ENCODE results near the gene SETDB2.

Gene SETDB2

GRCh38 chr13:49443704-49444523 lies at the start of gene SETDB2, which contains the start of gene CAB39L:
Gene SETDB2, plus strand, starts transcription at chr13:49444274. Its CDS starts 7,620 bp downstream, at chr13:49451894.
Gene CAB39L, minus strand, starts transcription at chr13:49444064. Its CDS starts 61,154 bp downstream, at chr13:49382910.
- DNase-seq = peak; percentile 93

- DNase-seq = no peak
Measured at GRCh38 chr13:49395451-49395865, 48.6 kb upstream of the SETDB2 start.

GRCh38 chr13:49395878-49396380 lies 48.1 kb upstream of the SETDB2 start:
- no peak for DNase-seq

- no peak for DNase-seq
Measured at GRCh38 chr13:49399801-49400472, 44.1 kb upstream of the SETDB2 start.

- no peak for DNase-seq
Measured at GRCh38 chr13:49400755-49401659, 43.1 kb upstream of the SETDB2 start.

GRCh38 chr13:49403996-49404702 lies 39.9 kb upstream of the SETDB2 start:
- DNase-seq = no peak

- no peak for DNase-seq
Measured at GRCh38 chr13:49404703-49405020, 39.4 kb upstream of the SETDB2 start.

GRCh38 chr13:49407068-49407467 lies 37.0 kb upstream of the SETDB2 start:
- no peak for DNase-seq

GRCh38 chr13:49407936-49408335 lies 36.1 kb upstream of the SETDB2 start:
- DNase-seq = no peak

GRCh38 chr13:49409008-49409407 lies 35.1 kb upstream of the SETDB2 start:
- DNase-seq = no peak

GRCh38 chr13:49410006-49410405 lies 34.1 kb upstream of the SETDB2 start:
- no peak for DNase-seq

- no peak for DNase-seq
Measured at GRCh38 chr13:49410477-49410876, 33.6 kb upstream of the SETDB2 start.

- DNase-seq = no peak
Measured at GRCh38 chr13:49411353-49411752, 32.7 kb upstream of the SETDB2 start.

GRCh38 chr13:49412749-49413148 lies 31.3 kb upstream of the SETDB2 start:
- no peak for DNase-seq

- DNase-seq = no peak
Measured at GRCh38 chr13:49417161-49417560, 26.9 kb upstream of the SETDB2 start.

GRCh38 chr13:49418206-49418605 lies 25.9 kb upstream of the SETDB2 start:
- no peak for DNase-seq

GRCh38 chr13:49419276-49419675 lies 24.8 kb upstream of the SETDB2 start:
- no peak for DNase-seq

GRCh38 chr13:49421391-49421790 lies 22.7 kb upstream of the SETDB2 start:
- no peak for DNase-seq

- no peak for DNase-seq
Measured at GRCh38 chr13:49424011-49424560, 20.0 kb upstream of the SETDB2 start.

- DNase-seq = no peak
Measured at GRCh38 chr13:49428041-49428763, 15.9 kb upstream of the SETDB2 start.

- no peak for DNase-seq
Measured at GRCh38 chr13:49429121-49429520, 15.0 kb upstream of the SETDB2 start.
